Measurements from ENCODE around the gene TSPAN16.

DNA sequence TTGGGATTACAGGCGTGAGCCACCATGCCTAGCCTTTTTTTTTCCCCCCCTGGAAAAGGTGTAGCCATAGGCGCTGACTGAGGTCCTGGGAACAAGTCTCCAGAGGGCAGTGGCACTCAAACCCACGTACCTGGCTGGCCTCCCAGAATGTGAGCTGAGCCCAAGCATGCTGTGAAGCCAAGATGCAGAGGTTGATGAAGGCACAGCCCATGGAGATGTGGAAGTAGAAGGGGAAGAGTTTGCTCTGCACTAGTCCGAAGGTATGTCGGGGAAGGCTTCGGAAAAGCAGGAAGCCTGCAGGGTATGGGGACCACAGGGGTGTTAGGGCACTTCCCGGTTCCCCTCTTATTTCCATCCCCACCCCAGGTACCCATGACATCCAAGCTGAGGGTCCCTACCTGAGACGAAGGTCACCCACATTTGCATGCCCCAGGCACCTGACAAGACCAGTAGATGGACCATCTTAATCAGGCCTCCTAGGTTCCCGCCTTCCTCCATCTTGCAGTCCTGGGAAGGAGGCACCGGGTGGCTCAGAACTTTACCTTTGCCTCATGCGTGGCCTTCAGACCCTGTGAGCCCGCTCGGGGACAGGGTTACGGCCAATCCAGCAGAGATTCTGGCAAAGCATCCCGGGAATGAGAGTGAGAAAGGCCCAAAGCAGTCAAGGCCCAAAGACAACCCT, 49.3 kb downstream of the TSPAN16 start:
- TF ChIP-seq CTCF (IDR thresholded peaks at IDR 0.05; ENCODE audit: insufficient read depth, low read length) (no peak), SPI1 (IDR thresholded peaks at IDR 0.05; ENCODE audit: borderline replicate concordance, low read depth) (no peak), POLR2AphosphoS5 (IDR thresholded peaks at IDR 0.05; ENCODE audit: low read depth) (no peak)

Data from HL-60 (cell line).